ENCODE data around the gene LOXHD1.

Gene LOXHD1

DNA sequence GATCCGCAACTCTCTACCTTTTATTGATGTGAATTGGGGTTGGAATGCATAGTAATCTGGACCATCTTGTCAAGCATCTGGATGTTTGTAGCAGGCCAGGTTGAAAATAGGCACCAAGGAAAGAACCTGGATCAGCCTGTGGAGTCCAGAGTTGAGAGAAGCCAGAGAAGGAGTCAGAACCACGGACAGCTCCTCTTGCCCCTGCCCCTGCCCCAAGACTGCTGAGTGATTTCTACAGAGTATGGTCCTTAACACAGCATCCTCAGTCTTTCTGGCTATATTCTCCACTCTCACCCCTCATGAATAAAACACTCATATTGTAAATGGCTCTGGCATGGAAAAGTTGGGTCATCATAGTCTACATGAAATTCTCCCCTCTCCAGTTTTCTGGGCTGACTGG, 154.6 kb downstream of the LOXHD1 start:
- Histone ChIP-seq H3K23ac (ENCODE audit: low read length in 2 of 2) (no peak overlapping the region), H3K18ac (ENCODE audit: low read depth in 1 of 2, low read length in 2 of 2) (no peak overlapping the region), H3K4me1 (ENCODE audit: control insufficient read depth, insufficient read depth, low read depth, low read length) (no peaks in the 10 kb centered on the region), H3K9me3 (ENCODE audit: control insufficient read depth, low read length) (no peaks in the 10 kb centered on the region), H4K91ac (ENCODE audit: low read length) (no peak overlapping the region), H3K79me1 (replicated peaks; ENCODE audit: low read length, poor library complexity, severe bottlenecking) (no peaks in the 10 kb centered on the region), H3K9ac (ENCODE audit: low read length) (no peak overlapping the region), H3K36me3 (ENCODE audit: control insufficient read depth in 1 of 2, insufficient read depth in 2 of 2, low read depth in 1 of 2, low read length in 2 of 2) (no peaks in the 10 kb centered on the region), H2BK5ac (ENCODE audit: low read depth, low read length, poor library complexity, severe bottlenecking) (no peak overlapping the region), H4K8ac (ENCODE audit: low read length) (no peak overlapping the region), H3K4me3 (ENCODE audit: insufficient read depth in 1 of 2, low read depth in 1 of 2, low read length in 2 of 2) (no peak overlapping the region), H2BK15ac (ENCODE audit: low read depth, poor library complexity, severe bottlenecking) (no peak overlapping the region), H2BK12ac (ENCODE audit: low read length in 2 of 2) (no peak overlapping the region), H3K4me2 (ENCODE audit: low read length, poor library complexity, severe bottlenecking) (no peak overlapping the region), H3K27me3 (ENCODE audit: control insufficient read depth in 1 of 2, insufficient read depth in 1 of 2, low read length in 2 of 2) (peaks cover 0 to 4% of the 10 kb centered on the region in 2 experiments), H2AK5ac (ENCODE audit: low read length, severe bottlenecking) (no peak overlapping the region), H2BK120ac (ENCODE audit: low read depth, low read length) (no peak overlapping the region), H3K4ac (ENCODE audit: low read depth in 1 of 2, low read length in 2 of 2) (no peak overlapping the region), H3K14ac (ENCODE audit: low read length in 2 of 2) (no peak overlapping the region), H2AFZ (ENCODE audit: low read depth, low read length) (no peak overlapping the region), H3K27ac (ENCODE audit: low read length, poor library complexity, severe bottlenecking) (no peak overlapping the region)
- no peak for DNase-seq
- 10% methylated on average over 2 of the region's 2 CpGs for WGBS

DNA sequence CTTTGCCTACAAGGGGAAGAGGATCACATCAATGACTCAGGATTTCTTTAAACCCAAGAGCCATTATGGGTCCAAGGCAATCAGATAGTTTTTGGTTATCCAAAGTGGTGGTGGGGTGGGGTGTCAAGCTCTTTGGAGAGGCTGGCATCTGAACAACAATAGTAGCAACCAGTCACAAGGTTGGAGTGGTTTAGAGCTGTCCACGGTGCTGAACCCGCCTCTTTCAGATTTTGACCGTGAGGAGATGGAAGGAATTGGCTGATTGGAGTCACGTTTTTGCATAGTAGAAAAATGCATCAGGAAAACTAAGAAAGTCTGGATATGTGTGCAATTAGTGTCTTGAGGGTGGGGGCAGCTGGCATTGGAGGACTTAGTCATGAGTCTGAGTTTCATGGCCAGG, 159.9 kb downstream of the LOXHD1 start:
- Histone ChIP-seq H3K4me3 (ENCODE audit: insufficient read depth in 1 of 2, low read depth in 1 of 2, low read length in 2 of 2) (no peak overlapping the region), H2BK15ac (ENCODE audit: low read depth, poor library complexity, severe bottlenecking) (no peak overlapping the region), H3K23ac (ENCODE audit: low read length in 2 of 2) (no peak overlapping the region), H3K27me3 (ENCODE audit: control insufficient read depth in 1 of 2, insufficient read depth in 1 of 2, low read length in 2 of 2) (peaks cover 0 to 4% of the 10 kb centered on the region in 2 experiments), H3K4me1 (ENCODE audit: control insufficient read depth, insufficient read depth, low read depth, low read length) (no peaks in the 10 kb centered on the region), H4K91ac (ENCODE audit: low read length) (no peak overlapping the region), H2BK5ac (ENCODE audit: low read depth, low read length, poor library complexity, severe bottlenecking) (no peak overlapping the region), H2AFZ (ENCODE audit: low read depth, low read length) (no peak overlapping the region), H2BK12ac (ENCODE audit: low read length in 2 of 2) (no peak overlapping the region), H3K27ac (ENCODE audit: low read length, poor library complexity, severe bottlenecking) (no peak overlapping the region), H3K9me3 (ENCODE audit: control insufficient read depth, low read length) (no peaks in the 10 kb centered on the region), H3K14ac (ENCODE audit: low read length in 2 of 2) (no peak overlapping the region), H3K4me2 (ENCODE audit: low read length, poor library complexity, severe bottlenecking) (no peak overlapping the region), H2AK5ac (ENCODE audit: low read length, severe bottlenecking) (no peak overlapping the region), H3K18ac (ENCODE audit: low read depth in 1 of 2, low read length in 2 of 2) (no peak overlapping the region), H3K9ac (ENCODE audit: low read length) (no peak overlapping the region), H2BK120ac (ENCODE audit: low read depth, low read length) (no peak overlapping the region), H3K4ac (ENCODE audit: low read depth in 1 of 2, low read length in 2 of 2) (no peak overlapping the region), H4K8ac (ENCODE audit: low read length) (no peak overlapping the region), H3K79me1 (replicated peaks; ENCODE audit: low read length, poor library complexity, severe bottlenecking) (no peaks in the 10 kb centered on the region), H3K36me3 (ENCODE audit: control insufficient read depth in 1 of 2, insufficient read depth in 2 of 2, low read depth in 1 of 2, low read length in 2 of 2) (no peaks in the 10 kb centered on the region)
- 1% methylated on average over 4 of the region's 4 CpGs for WGBS
- DNase-seq = peak; percentile 2

DNA sequence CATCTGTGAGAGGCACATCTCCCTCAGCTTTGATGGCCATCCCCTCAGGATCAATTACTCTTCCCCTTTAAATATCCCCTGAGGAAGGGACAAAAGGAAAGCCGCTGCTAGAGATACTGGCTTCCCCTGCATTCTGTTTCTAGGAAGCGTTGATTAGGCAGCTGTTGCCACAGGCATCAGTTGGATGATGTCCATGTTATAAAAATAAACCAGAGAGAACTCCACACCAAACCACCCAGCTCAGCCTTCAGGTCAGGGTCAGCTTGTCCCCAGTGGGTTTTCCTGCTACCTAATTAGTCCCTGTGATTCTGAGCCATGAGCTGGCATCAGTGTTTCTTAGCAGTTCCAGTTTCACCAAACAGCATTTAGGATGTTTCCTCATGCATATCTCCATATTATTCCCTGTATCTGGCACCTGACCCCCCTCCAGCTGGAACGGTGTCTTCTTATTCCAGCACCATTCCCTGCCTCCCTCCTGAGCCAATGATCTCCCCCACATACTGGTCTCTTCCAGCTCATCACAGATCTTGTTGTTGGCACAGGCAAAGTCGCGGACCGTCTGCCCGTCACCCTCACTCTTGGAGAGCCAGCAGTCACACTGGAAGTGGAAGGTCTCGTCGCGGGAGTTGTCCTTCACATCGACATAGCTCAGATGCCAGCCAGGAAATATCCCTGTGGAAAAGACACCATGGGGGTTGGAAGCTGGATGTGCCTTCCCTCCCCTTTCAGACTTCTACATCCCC, 168.4 kb downstream of the LOXHD1 start:
- no peaks in the 10 kb centered on the region for H3K4me1 ChIP-seq (ENCODE audit: control insufficient read depth, insufficient read depth, low read depth, low read length)
- H3K79me1 ChIP-seq (replicated peaks; ENCODE audit: low read length, poor library complexity, severe bottlenecking) = no peaks in the 10 kb centered on the region
- H3K23ac ChIP-seq (ENCODE audit: low read length in 2 of 2) = no peak overlapping the region
- no peak overlapping the region for H3K18ac ChIP-seq (ENCODE audit: low read depth in 1 of 2, low read length in 2 of 2)
- no peaks in the 10 kb centered on the region for H3K9me3 ChIP-seq (ENCODE audit: control insufficient read depth, low read length)
- H3K4ac ChIP-seq (ENCODE audit: low read depth in 1 of 2, low read length in 2 of 2) = no peak overlapping the region
- no peak overlapping the region for H2BK120ac ChIP-seq (ENCODE audit: low read depth, low read length)
- no peak overlapping the region for H2BK5ac ChIP-seq (ENCODE audit: low read depth, low read length, poor library complexity, severe bottlenecking)
- H4K91ac ChIP-seq (ENCODE audit: low read length) = no peak overlapping the region
- H2AFZ ChIP-seq (ENCODE audit: low read depth, low read length) = no peak overlapping the region
- H2BK12ac ChIP-seq (ENCODE audit: low read length in 2 of 2) = no peak overlapping the region
- H4K8ac ChIP-seq (ENCODE audit: low read length) = no peak overlapping the region
- no peak overlapping the region for H3K4me2 ChIP-seq (ENCODE audit: low read length, poor library complexity, severe bottlenecking)
- no peak overlapping the region for H3K9ac ChIP-seq (ENCODE audit: low read length)
- peaks cover 30 to 47% of the 10 kb centered on the region in 2 experiments for H3K27me3 ChIP-seq (ENCODE audit: control insufficient read depth in 1 of 2, insufficient read depth in 1 of 2, low read length in 2 of 2)
- H3K4me3 ChIP-seq (ENCODE audit: insufficient read depth in 1 of 2, low read depth in 1 of 2, low read length in 2 of 2) = no peak overlapping the region
- 83% methylated on average over 11 of the region's 11 CpGs for WGBS
- H3K14ac ChIP-seq (ENCODE audit: low read length in 2 of 2) = no peak overlapping the region
- H2BK15ac ChIP-seq (ENCODE audit: low read depth, poor library complexity, severe bottlenecking) = no peak overlapping the region
- no peaks in the 10 kb centered on the region for H3K36me3 ChIP-seq (ENCODE audit: control insufficient read depth in 1 of 2, insufficient read depth in 2 of 2, low read depth in 1 of 2, low read length in 2 of 2)
- no peak overlapping the region for H2AK5ac ChIP-seq (ENCODE audit: low read length, severe bottlenecking)
- H3K27ac ChIP-seq (ENCODE audit: low read length, poor library complexity, severe bottlenecking) = no peak overlapping the region
- DNase-seq = no peak

DNA sequence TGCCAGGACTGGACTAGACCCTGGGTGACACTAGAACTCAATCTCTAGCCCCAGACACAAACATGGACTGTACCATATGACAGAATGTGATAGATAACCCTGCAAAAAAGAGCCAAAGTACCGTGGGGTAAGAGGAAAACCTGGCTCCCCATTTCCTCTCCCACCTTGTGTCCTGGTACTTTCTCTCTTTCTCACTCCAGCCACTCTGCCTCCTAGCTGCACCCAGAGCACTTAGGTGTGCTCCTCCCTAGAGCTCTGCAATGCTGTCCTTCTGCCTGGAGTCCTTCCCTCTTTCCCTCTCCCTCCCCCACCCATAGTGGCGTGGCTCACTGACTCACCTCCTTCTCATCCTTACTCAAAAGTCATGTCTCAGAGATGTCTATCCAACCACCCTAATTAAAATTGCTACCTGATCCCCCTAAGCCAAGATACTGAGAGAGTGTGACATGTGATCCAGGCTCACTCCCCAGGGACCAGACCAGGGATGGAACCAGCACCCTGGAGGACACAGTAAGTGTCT, 171.3 kb downstream of the LOXHD1 start:
- Histone ChIP-seq H3K36me3 (ENCODE audit: control insufficient read depth in 1 of 2, insufficient read depth in 2 of 2, low read depth in 1 of 2, low read length in 2 of 2) (no peaks in the 10 kb centered on the region), H3K9me3 (ENCODE audit: control insufficient read depth, low read length) (peaks cover 8% of the 10 kb centered on the region), H2AK5ac (ENCODE audit: low read length, severe bottlenecking) (no peak overlapping the region), H2AFZ (ENCODE audit: low read depth, low read length) (no peak overlapping the region), H2BK15ac (ENCODE audit: low read depth, poor library complexity, severe bottlenecking) (no peak overlapping the region), H3K4me1 (ENCODE audit: control insufficient read depth, insufficient read depth, low read depth, low read length) (no peaks in the 10 kb centered on the region), H3K79me1 (replicated peaks; ENCODE audit: low read length, poor library complexity, severe bottlenecking) (no peaks in the 10 kb centered on the region), H3K9ac (ENCODE audit: low read length) (no peak overlapping the region), H3K4ac (ENCODE audit: low read depth in 1 of 2, low read length in 2 of 2) (no peak overlapping the region), H2BK12ac (ENCODE audit: low read length in 2 of 2) (no peak overlapping the region), H4K91ac (ENCODE audit: low read length) (no peak overlapping the region), H3K14ac (ENCODE audit: low read length in 2 of 2) (no peak overlapping the region), H3K4me2 (ENCODE audit: low read length, poor library complexity, severe bottlenecking) (no peak overlapping the region), H3K4me3 (ENCODE audit: insufficient read depth in 1 of 2, low read depth in 1 of 2, low read length in 2 of 2) (no peak overlapping the region), H3K23ac (ENCODE audit: low read length in 2 of 2) (no peak overlapping the region), H3K18ac (ENCODE audit: low read depth in 1 of 2, low read length in 2 of 2) (no peak overlapping the region), H4K8ac (ENCODE audit: low read length) (no peak overlapping the region), H2BK120ac (ENCODE audit: low read depth, low read length) (no peak overlapping the region), H3K27me3 (ENCODE audit: control insufficient read depth in 1 of 2, insufficient read depth in 1 of 2, low read length in 2 of 2) (peaks cover 39 to 53% of the 10 kb centered on the region in 2 experiments), H3K27ac (ENCODE audit: low read length, poor library complexity, severe bottlenecking) (no peak overlapping the region), H2BK5ac (ENCODE audit: low read depth, low read length, poor library complexity, severe bottlenecking) (no peak overlapping the region)
- DNase-seq = no peak
- 34% methylated on average over 2 of the region's 2 CpGs for WGBS

Measured in mesenchymal stem cell (in vitro differentiated cells and primary cell).